Osteoblast (primary cell): ENCODE results near the gene IL7R. TPM values are rescaled to one million over a fixed set of nuclear protein-coding genes. Genes with fewer than 3 reads are reported as not detected.
A peak's percentile ranks its signal among the peaks of the same experiment; 100 is the strongest.

Experiments used
- DNase-seq: peaks from one replicate; pipeline ENCODE4 v3.0.0; 2011; ENCODE audit warnings: low spot score, mixed read lengths; ENCODE audit not compliant: insufficient read length; ENCODE audit errors: missing footprints
- H2AFZ ChIP-seq: 2 replicates; pipeline ENCODE4 v1.6.0; 2011; ENCODE audit warnings: mild to moderate bottlenecking, low read length
- H3K27ac ChIP-seq: 2 replicates; pipeline ENCODE4 v1.5.1; 2011; ENCODE audit warnings: mild to moderate bottlenecking, low read depth, low read length, moderate library complexity
- H3K27me3 ChIP-seq: 2 replicates; pipeline ENCODE4 v1.6.0; 2012; ENCODE audit warnings: mild to moderate bottlenecking, control low read depth, inconsistent platforms, low read length, moderate library complexity; ENCODE audit not compliant: insufficient read depth
- H3K36me3 ChIP-seq: 2 replicates; pipeline ENCODE4 v1.5.1; 2011; ENCODE audit warnings: mild to moderate bottlenecking, low read length, control low read depth, moderate library complexity; ENCODE audit not compliant: insufficient read depth
- H3K4me1 ChIP-seq: 2 replicates; pipeline ENCODE4 v1.5.1; 2011; ENCODE audit warnings: mild to moderate bottlenecking, low read length, control low read depth, moderate library complexity; ENCODE audit not compliant: insufficient read depth
- H3K4me2 ChIP-seq: 2 replicates; pipeline ENCODE4 v1.6.0; 2011; ENCODE audit warnings: mild to moderate bottlenecking, low read length; ENCODE audit not compliant: insufficient read depth
- H3K4me3 ChIP-seq: fragments of 200-600 bp; sonication (generic); 3 replicates; pipeline ENCODE4 v1.5.1; 2012; ENCODE audit warnings: mild to moderate bottlenecking, low read length, inconsistent platforms; ENCODE audit not compliant: insufficient read depth
- H3K79me2 ChIP-seq: 2 replicates; pipeline ENCODE4 v1.6.0; 2012; ENCODE audit warnings: mild to moderate bottlenecking, low read length, control low read depth, inconsistent platforms; ENCODE audit not compliant: insufficient read depth
- H3K9me3 ChIP-seq: 2 replicates; pipeline ENCODE4 v1.5.1; 2011; ENCODE audit warnings: low read depth, low read length, control low read depth
- H4K20me1 ChIP-seq: 2 replicates; pipeline ENCODE4 v1.6.0; 2012; ENCODE audit warnings: mild to moderate bottlenecking, low read length, control low read depth; ENCODE audit not compliant: insufficient read depth
- CTCF ChIP-seq: IDR thresholded peaks from 2 replicates; pipeline ENCODE4 v1.5.1; 2011; ENCODE audit warnings: mild to moderate bottlenecking, low read depth, low read length, moderate library complexity; ENCODE audit errors: extremely low read depth
- total RNA-seq: library from RNA; depleted of rRNA; stranded (reverse); fragments of >200 nt; gene quantifications from 2 replicates; pipeline ENCODE4 v1.2.3, GENCODE V29; 2012

Gene IL7R, protein sequence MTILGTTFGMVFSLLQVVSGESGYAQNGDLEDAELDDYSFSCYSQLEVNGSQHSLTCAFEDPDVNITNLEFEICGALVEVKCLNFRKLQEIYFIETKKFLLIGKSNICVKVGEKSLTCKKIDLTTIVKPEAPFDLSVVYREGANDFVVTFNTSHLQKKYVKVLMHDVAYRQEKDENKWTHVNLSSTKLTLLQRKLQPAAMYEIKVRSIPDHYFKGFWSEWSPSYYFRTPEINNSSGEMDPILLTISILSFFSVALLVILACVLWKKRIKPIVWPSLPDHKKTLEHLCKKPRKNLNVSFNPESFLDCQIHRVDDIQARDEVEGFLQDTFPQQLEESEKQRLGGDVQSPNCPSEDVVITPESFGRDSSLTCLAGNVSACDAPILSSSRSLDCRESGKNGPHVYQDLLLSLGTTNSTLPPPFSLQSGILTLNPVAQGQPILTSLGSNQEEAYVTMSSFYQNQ
- 2.2 and 2.7 TPM in 2 replicates for total RNA-seq

DNA sequence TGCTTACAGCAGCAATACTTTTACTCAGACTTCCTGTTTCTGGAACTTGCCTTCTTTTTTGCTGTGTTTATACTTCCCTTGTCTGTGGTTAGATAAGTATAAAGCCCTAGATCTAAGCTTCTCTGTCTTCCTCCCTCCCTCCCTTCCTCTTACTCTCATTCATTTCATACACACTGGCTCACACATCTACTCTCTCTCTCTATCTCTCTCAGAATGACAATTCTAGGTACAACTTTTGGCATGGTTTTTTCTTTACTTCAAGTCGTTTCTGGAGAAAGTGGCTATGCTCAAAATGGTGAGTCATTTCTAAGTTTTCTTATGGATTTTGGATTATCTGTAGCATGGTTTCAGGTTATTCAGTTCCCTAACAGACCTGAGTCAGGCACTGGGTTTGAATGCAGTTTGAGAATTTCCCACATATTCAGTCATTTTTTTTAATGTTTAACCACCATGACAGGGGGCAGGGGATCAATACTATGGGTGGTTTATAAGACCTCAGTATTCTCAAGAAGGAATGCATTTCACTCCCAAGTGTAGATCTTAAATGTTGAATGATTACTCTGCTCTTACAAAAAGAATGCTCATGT lies at the start of gene IL7R:
TSS of gene IL7R (plus strand) at position 127 of the 587 bp plus-strand sequence. CDS start at position 214, 87 bp downstream.
- Histone ChIP-seq H3K36me3 (peaks cover 4% of the 10 kb centered on the region), H3K4me1 (peaks cover 82% of the 10 kb centered on the region), H3K4me3 (peak within 1 kb of the TSS; percentile 56), H3K4me2 (peak within 1 kb of the TSS; percentile 73), H3K27me3 (no peaks in the 10 kb centered on the region), H3K79me2 (peaks cover 7% of the 10 kb centered on the region), H3K27ac (peak within 1 kb of the TSS; percentile 78), H4K20me1 (no peaks in the 10 kb centered on the region), H3K9me3 (no peaks in the 10 kb centered on the region), H2AFZ (peak within 1 kb of the TSS; percentile 44)
- DNase-seq: no peak
- no peak for TF ChIP-seq CTCF

GRCh38 chr5:35810601-35811000 lies 46.1 kb upstream of the IL7R start:
- Histone ChIP-seq H4K20me1 (no peaks in the 10 kb centered on the region), H3K4me2 (no peak overlapping the region), H3K4me3 (no peak overlapping the region), H3K4me1 (no peaks in the 10 kb centered on the region), H3K79me2 (no peaks in the 10 kb centered on the region), H3K9me3 (no peaks in the 10 kb centered on the region), H3K27me3 (no peaks in the 10 kb centered on the region), H3K27ac (no peak overlapping the region), H3K36me3 (no peaks in the 10 kb centered on the region), H2AFZ (no peak overlapping the region)
- TF ChIP-seq CTCF: no peak
- DNase-seq: no peak

GRCh38 chr5:35811108-35811741 lies 45.5 kb upstream of the IL7R start:
- Histone ChIP-seq H3K79me2 (no peaks in the 10 kb centered on the region), H3K4me2 (no peak overlapping the region), H3K9me3 (no peaks in the 10 kb centered on the region), H3K4me1 (no peaks in the 10 kb centered on the region), H4K20me1 (no peaks in the 10 kb centered on the region), H3K27me3 (no peaks in the 10 kb centered on the region), H3K36me3 (no peaks in the 10 kb centered on the region), H3K27ac (no peak overlapping the region), H3K4me3 (no peak overlapping the region), H2AFZ (no peak overlapping the region)
- no peak for DNase-seq
- no peak for TF ChIP-seq CTCF

DNA sequence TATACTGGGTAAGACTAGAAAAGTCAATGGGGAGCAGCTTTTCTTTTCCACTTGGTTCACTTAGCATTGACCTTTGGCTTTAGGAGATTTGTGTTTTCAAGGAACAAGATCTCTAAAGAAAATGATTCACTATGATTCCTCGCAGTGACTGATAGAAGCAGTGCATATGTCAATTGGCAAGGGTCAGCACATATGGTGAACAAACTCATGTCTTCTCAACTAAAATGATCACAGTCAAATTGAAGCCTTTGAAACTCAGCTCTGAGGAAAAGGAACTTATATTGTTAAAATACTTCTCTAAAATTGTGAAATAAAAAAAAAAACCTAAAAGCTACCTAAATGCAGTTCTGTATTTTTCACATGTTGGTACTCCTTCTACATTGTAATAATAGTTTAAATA lies 43.2 kb upstream of the IL7R start:
- Histone ChIP-seq H3K4me1 (no peaks in the 10 kb centered on the region), H2AFZ (no peak overlapping the region), H3K4me3 (no peak overlapping the region), H3K4me2 (no peak overlapping the region), H3K9me3 (no peaks in the 10 kb centered on the region), H3K79me2 (no peaks in the 10 kb centered on the region), H3K27me3 (no peaks in the 10 kb centered on the region), H4K20me1 (no peaks in the 10 kb centered on the region), H3K27ac (no peak overlapping the region), H3K36me3 (no peaks in the 10 kb centered on the region)
- TF ChIP-seq CTCF: no peak
- no peak for DNase-seq
